Hair follicular keratinocyte (primary cell): ENCODE results near the gene PHF12. TPM values are rescaled to one million over a fixed set of nuclear protein-coding genes. Genes with fewer than 3 reads are reported as not detected.

Source experiments
- total RNA-seq: library from RNA; depleted of rRNA; stranded (reverse); fragments of >200 nt; gene quantifications from 2 replicates; pipeline ENCODE4 v1.2.3, GENCODE V29; 2015

PHF12 gene
- total RNA-seq: 7.8 and 14.0 TPM in 2 replicates

GRCh38 chr17:28951428-28951990, at the start of gene PHF12:
PHF12 (minus strand) TSS chr17:28951518; CDS start chr17:28950960, 558 bp downstream.

GRCh38 chr17:28902819-28903545, 48.3 kb downstream of the PHF12 start, which contains the start of gene DHRS13:
DHRS13 (minus strand) TSS chr17:28903079; CDS start chr17:28902944, 135 bp downstream.

GRCh38 chr17:28896884-28897768, 54.2 kb downstream of the PHF12 start, which contains the start of gene FLOT2:
FLOT2 (minus strand) TSS chr17:28897733; CDS start chr17:28897574, 159 bp downstream.

Other genes with a start within 250 kb of the PHF12 start
- gene PROCA1, start 239.6 kb downstream of the PHF12 start, total RNA-seq: 1.3 TPM in 1 of 2 replicates, not detected in the other
- 224 and 238 TPM in 2 replicates for gene RAB34, start 233.7 kb downstream of the PHF12 start, total RNA-seq
- 987 and 1,126 TPM in 2 replicates for gene RPL23A, start 231.5 kb downstream of the PHF12 start, total RNA-seq
- 9.4 and 20.7 TPM in 2 replicates for gene TLCD1, start 225.3 kb downstream of the PHF12 start, total RNA-seq
- 0.76 and 3.2 TPM in 2 replicates for gene NEK8, start 222.7 kb downstream of the PHF12 start, total RNA-seq
- 60.8 and 82.5 TPM in 2 replicates for gene TRAF4, start 207.5 kb downstream of the PHF12 start, total RNA-seq
- gene FAM222B, start 108.7 kb downstream of the PHF12 start, total RNA-seq: 8.7 and 9.3 TPM in 2 replicates
- gene ERAL1, start 96.5 kb downstream of the PHF12 start, total RNA-seq: 43.0 and 78.7 TPM in 2 replicates
- 94.7 and 97.4 TPM in 2 replicates for gene FLOT2, start 53.8 kb downstream of the PHF12 start, total RNA-seq
- gene DHRS13, start 48.4 kb downstream of the PHF12 start, total RNA-seq: 7.7 and 12.0 TPM in 2 replicates
- gene SEZ6, start 54.5 kb upstream of the PHF12 start, total RNA-seq: not detected in 2 replicates
- 0.23 and 0.39 TPM in 2 replicates for gene PIPOX, start 91.6 kb upstream of the PHF12 start, total RNA-seq
- 37.2 and 49.7 TPM in 2 replicates for gene MYO18A, start 228.9 kb upstream of the PHF12 start, total RNA-seq